Peyer's patch (tissue), 4 donors: ENCODE data around the gene STC2. TPM values are rescaled to one million over a fixed set of nuclear protein-coding genes. Genes with fewer than 3 reads are reported as not detected.

Source experiments
- DNase-seq, 3 donors: peaks; one replicate each; pipeline ENCODE4 v3.0.0-alpha.2; 2017 to 2019
- H3K27ac ChIP-seq, 4 donors: fragments of 200-600 bp; sonication (generic); one replicate each; pipeline ENCODE4 v1.5.1; 2016 to 2019
- H3K27me3 ChIP-seq, 2 donors: fragments of 200-600 bp; sonication (generic); one replicate each; pipeline ENCODE4 v1.5.1; 2019
- H3K36me3 ChIP-seq, 3 donors: fragments of 200-600 bp; sonication (generic); one replicate each; pipeline ENCODE4 v1.5.1; 2016 to 2019
- H3K4me1 ChIP-seq, 4 donors: fragments of 200-600 bp; sonication (generic); one replicate each; pipeline ENCODE4 v1.5.1; 2016 to 2019
- H3K4me3 ChIP-seq, 4 donors: fragments of 200-600 bp; sonication (generic); 1 replicate in 3 of 4; 2 replicates in 1 of 4; pipeline ENCODE4 v1.5.1; 2016 to 2019; ENCODE audit warnings: mild to moderate bottlenecking in 1 of 4
- H3K9me3 ChIP-seq, 4 donors: fragments of 200-600 bp; sonication (generic); one replicate each; pipeline ENCODE4 v1.5.1; 2016 to 2019; ENCODE audit warnings: mild to moderate bottlenecking in 1 of 4
- CTCF ChIP-seq, 6 experiments: fragments of 450-650 bp in 4 of 6; fragments of 200-600 bp in 2 of 6; sonication (generic) in 1 of 6; IDR thresholded peaks; one replicate each; pipeline ENCODE4 v1.5.1; 2017 to 2019; ENCODE audit warnings: antibody characterized with exemption in 6 of 6, mild to moderate bottlenecking in 3 of 6, moderate library complexity in 1 of 6
- POLR2A ChIP-seq, 2 donors: fragments of 450-650 bp; IDR thresholded peaks; one replicate each; pipeline ENCODE4 v1.5.1; 2017; ENCODE audit warnings: antibody characterized with exemption in 2 of 2, mild to moderate bottlenecking in 2 of 2, moderate library complexity in 2 of 2
- total RNA-seq, 4 donors: library from RNA; depleted of rRNA; stranded (reverse); fragments of >200 nt; gene quantifications; one replicate each; pipeline ENCODE4 v1.1.0, GENCODE V29; 2016

STC2 gene
- total RNA-seq, 4 donors from 2014 or later: 0.83 to 3.8 (median 1.7) TPM

GRCh38 chr5:173352366-173353349, 24.4 kb upstream of the STC2 start:
- no peak for TF ChIP-seq POLR2A (IDR thresholded peaks at IDR 0.05)
- no peak for TF ChIP-seq CTCF (IDR thresholded peaks at IDR 0.05)
- Histone ChIP-seq H3K9me3 (no peaks in the 10 kb centered on the region), H3K4me1 (no peaks in the 10 kb centered on the region), H3K27me3 (no peaks in the 10 kb centered on the region), H3K36me3 (no peaks in the 10 kb centered on the region), H3K4me3 (no peak overlapping the region), H3K27ac (no peak overlapping the region)
- no peak for DNase-seq

- Histone ChIP-seq H3K4me1 (no peaks in the 10 kb centered on the region), H3K27ac (no peak overlapping the region), H3K4me3 (no peak overlapping the region), H3K9me3 (no peaks in the 10 kb centered on the region), H3K27me3 (no peaks in the 10 kb centered on the region), H3K36me3 (no peaks in the 10 kb centered on the region)
- TF ChIP-seq CTCF (IDR thresholded peaks at IDR 0.05): no peak
- DNase-seq: no peak
These were observed 14.9 kb upstream of the STC2 start for GRCh38 chr5:173342813-173343755.

GRCh38 chr5:173341961-173342430, 13.8 kb upstream of the STC2 start:
- Histone ChIP-seq H3K27me3 (no peaks in the 10 kb centered on the region), H3K4me3 (no peak overlapping the region), H3K4me1 (no peaks in the 10 kb centered on the region), H3K9me3 (no peaks in the 10 kb centered on the region), H3K27ac (no peak overlapping the region), H3K36me3 (no peaks in the 10 kb centered on the region)
- no peak for DNase-seq
- TF ChIP-seq POLR2A (IDR thresholded peaks at IDR 0.05) (no peak), CTCF (IDR thresholded peaks at IDR 0.05) (no peak)

- H3K9me3 ChIP-seq: no peaks in the 10 kb centered on the region
- no peak for DNase-seq
- no peak overlapping the region for H3K27ac ChIP-seq
- H3K4me1 ChIP-seq: no peaks in the 10 kb centered on the region
- no peaks in the 10 kb centered on the region for H3K27me3 ChIP-seq
- H3K36me3 ChIP-seq: no peaks in the 10 kb centered on the region
- no peak overlapping the region for H3K4me3 ChIP-seq
- TF ChIP-seq POLR2A (IDR thresholded peaks at IDR 0.05): no peak
These were observed 12.8 kb upstream of the STC2 start for GRCh38 chr5:173340984-173341383.

GRCh38 chr5:173340451-173340850, 12.2 kb upstream of the STC2 start:
- no peaks in the 10 kb centered on the region for H3K9me3 ChIP-seq
- TF ChIP-seq CTCF (IDR thresholded peaks at IDR 0.05): no peak
- no peak for TF ChIP-seq POLR2A (IDR thresholded peaks at IDR 0.05)
- no peak for DNase-seq
- no peaks in the 10 kb centered on the region for H3K4me1 ChIP-seq
- H3K36me3 ChIP-seq: no peaks in the 10 kb centered on the region
- no peak overlapping the region for H3K4me3 ChIP-seq
- no peaks in the 10 kb centered on the region for H3K27me3 ChIP-seq
- H3K27ac ChIP-seq: no peak overlapping the region
